Breast epithelium (tissue), 3 donors: Measurements from ENCODE around the gene TBCCD1.

ENCODE experiments used
- CTCF ChIP-seq, 3 donors: fragments of 450-650 bp; IDR thresholded peaks; one replicate each; pipeline ENCODE4 v1.5.1; 2016 to 2017; ENCODE audit warnings: antibody characterized with exemption in 3 of 3, mild to moderate bottlenecking in 3 of 3, moderate library complexity in 3 of 3
- POLR2A ChIP-seq: fragments of 450-650 bp; IDR thresholded peaks from one replicate; pipeline ENCODE4 v1.6.1; 2016; ENCODE audit warnings: antibody characterized with exemption, mild to moderate bottlenecking, moderate library complexity
- POLR2AphosphoS5 ChIP-seq, 3 donors: sonication (generic); formaldehyde crosslinking; IDR thresholded peaks; one replicate each; pipeline ENCODE4 v1.6.1; 2017; ENCODE audit warnings: antibody characterized with exemption in 3 of 3

- TF ChIP-seq CTCF (IDR thresholded peaks at IDR 0.05) (no peak), POLR2A (no peak), POLR2AphosphoS5 (IDR thresholded peaks at IDR 0.05) (no peak)
Measured at GRCh38 chr3:186605078-186605477, 37.9 kb upstream of the TBCCD1 start.
